GM18868 (cell line): Measurements from ENCODE around the gene DNAH7.
"Not testable (repeated sequence)": the region's sequence is repeated elsewhere in the genome, so short reads cannot be mapped to it uniquely, and the experiment has no call there.

Experiments
- ATAC-seq: cut with Tn5 transposase; IDR thresholded peaks from one replicate; pipeline ENCODE4 v1.9.1; 2021; ENCODE audit warnings: mild to moderate bottlenecking, moderate library complexity; ENCODE audit not compliant: unreplicated experiment

Gene DNAH7

DNA sequence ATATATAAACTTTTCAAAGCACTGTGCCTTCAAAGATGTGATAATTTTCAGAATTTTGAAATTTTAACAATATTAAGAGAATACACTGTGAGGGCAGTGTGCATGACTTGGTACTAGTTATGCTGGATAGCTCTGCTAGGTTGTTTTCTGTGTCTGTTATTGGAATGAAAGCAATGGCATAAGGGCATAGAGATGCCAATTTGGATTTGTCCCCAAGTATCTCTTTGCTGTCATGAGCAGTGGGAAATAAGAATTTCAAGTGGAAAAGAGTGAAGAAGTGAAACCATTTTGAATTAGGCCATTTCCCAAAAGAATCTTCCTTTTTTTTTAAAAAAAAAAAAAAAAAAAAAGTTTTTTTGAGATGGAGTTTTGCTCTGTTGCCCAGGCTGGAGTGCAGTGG lies 334.8 kb downstream of the DNAH7 start:
- ATAC-seq: no peak

GRCh38 chr2:195732574-195732973 lies 336.1 kb downstream of the DNAH7 start:
- no peak for ATAC-seq

GRCh38 chr2:195730912-195731311 lies 337.7 kb downstream of the DNAH7 start:
- ATAC-seq: no peak

DNA sequence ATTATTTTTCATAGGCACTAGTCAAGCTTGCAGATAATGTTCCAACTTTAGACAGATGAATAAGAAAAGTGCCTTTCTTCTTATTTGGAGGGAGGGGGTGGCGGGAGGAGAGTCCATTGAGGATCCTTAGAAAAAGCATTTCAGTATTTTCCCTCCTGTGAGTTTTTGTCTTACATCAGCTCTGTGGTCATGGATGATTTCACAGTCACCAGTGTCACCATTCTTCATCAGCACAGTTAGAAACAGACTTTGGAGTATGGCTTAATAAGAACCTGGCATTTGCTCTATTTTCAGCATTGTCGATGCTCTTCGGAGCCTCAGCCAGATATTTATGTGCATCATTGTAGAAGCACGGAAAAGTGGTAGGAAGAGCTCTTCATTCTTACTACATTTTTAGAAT lies 341.5 kb downstream of the DNAH7 start:
- no peak for ATAC-seq

GRCh38 chr2:195722075-195722474 lies 346.6 kb downstream of the DNAH7 start:
- no peak for ATAC-seq

- no peak for ATAC-seq
Measured at GRCh38 chr2:195721042-195721441, 347.6 kb downstream of the DNAH7 start.

- no peak for ATAC-seq
Measured at GRCh38 chr2:195716466-195716865, 352.2 kb downstream of the DNAH7 start.

DNA sequence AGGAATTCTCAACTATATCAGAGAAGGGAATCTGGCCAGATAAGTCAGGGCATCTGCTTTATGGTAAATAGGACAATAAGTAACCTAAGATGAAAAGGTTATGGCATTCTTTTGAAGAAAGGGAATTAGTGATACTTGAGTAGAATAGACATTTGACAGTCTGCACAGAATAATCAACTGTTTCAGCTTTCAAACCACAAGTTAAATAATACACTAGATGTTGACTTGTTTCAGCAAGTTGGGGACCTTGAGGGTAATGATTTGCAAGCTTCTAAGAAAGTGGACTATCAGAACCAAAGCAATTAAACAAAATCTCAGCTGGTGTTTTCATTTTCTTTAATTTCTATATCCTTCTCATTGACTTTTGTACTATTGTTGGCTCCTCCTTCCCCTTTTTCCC lies 357.2 kb downstream of the DNAH7 start:
- no peak for ATAC-seq

DNA sequence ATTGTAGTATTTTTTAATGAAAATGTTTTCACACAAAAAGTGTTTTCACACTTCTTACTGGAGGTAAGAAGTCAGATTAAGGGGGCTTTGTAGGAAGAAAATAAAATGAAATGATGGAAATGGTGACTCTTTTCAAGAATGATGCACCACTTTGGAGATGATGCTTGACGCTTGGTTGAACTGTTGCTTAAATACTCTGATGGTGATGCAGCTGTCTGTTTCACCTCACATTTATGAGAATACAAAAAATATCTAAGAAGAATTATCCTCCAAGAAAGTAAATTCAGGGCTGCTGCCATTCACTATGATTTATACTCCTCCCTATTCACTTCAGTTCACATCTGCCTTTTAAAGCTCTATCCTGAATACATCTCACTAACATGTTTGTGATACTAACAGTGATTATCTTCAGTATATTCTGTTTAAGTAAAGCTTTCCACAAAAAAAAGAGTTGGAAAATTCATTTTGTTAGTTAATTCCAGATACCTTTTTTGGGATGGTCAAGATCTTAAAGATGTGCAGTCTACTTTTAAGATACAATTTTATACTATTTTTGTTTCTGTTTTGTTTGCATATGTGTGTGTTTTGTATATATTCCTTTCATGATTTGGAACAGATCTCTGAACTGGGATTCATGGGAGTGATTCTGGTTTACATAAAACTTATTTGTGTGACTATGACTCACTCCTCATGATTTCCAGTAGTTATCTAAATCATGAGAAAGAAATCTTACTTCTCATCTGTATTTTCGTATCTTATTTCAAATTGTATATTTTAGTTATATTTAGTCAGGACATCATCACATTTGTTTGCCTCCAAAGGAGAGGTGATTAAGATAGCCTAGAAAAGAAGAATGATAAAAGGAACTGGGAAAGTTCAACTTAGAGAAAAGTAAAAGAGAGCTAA lies 358.5 kb downstream of the DNAH7 start:
- no peak for ATAC-seq

DNA sequence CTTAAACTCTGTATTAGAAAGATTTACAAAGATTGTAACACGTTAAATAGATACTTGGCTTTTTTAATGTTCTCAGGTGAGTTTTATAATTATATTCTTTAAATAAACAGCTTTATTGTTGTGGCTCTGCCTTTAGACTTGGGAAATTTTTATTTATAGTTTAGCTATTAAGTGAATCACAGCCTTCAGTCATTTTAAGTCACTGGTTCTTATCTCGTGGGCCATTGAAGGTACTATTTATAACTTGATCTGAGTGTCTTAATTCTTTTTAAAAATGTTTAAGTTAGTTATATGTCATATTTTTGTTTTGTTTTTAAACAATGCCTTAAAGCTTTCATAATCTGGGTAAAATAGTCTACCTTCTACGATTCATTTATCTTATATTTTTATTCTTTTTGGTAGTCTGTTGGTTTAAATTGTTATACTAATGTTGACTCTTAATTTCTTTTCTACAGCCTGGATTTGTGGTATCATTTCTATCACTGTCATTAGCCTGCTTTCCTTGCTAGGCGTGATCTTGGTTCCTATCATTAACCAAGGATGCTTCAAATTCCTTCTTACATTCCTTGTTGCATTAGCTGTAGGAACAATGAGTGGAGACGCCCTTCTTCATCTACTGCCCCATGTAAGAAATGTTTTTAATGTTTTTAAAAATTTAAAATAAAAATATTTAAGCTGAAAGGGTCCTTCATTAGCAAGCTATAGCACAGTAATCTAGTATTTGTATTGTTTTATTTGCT lies 362.3 kb downstream of the DNAH7 start:
- no peak for ATAC-seq

DNA sequence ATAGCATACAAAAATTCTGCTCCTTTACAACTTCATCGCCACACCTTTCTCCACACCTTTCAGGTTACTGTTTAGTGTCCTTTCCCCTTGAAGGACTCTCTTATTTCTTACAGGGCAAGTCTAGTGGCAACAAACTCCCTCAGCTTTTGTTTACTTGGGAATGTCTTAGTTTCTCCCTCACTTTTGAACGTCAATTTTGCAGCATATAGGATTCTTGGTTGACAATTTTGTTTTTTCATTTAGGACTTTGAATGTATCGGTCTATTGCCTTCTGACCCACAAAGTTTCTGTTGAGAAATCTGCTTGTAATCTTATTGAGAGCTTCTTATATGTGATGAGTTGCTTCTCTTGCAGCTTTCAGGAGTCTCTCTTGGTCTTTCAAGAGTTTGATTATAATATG lies 368.2 kb downstream of the DNAH7 start:
- ATAC-seq: no peak

- peak; percentile 60 for ATAC-seq
Measured at GRCh38 chr2:195697681-195698220, 370.9 kb downstream of the DNAH7 start.

GRCh38 chr2:195696012-195696411 lies 372.6 kb downstream of the DNAH7 start:
- ATAC-seq: no peak

- ATAC-seq: no peak
Measured at GRCh38 chr2:195695002-195695631, 373.5 kb downstream of the DNAH7 start.

DNA sequence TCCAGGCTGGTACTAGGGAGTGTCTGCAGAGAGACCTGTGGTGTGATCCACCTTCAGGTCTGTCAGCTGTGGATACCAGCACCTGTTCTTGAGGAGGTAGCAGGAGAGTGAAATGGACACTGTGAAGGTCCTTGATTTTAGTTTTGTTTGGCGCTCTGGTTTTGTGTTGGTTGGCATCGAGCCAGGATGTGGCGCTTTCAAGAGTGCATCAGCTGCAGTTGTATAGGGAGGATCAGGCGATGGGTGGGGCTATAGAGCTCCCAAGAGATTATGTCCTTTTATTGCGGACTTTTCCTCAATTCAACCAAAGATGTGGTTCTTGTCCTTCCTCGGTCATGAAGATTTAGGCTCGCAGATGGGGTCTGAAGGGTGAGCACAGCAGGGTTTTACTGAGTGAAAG lies 374.1 kb downstream of the DNAH7 start:
- ATAC-seq: no peak

GRCh38 chr2:195692531-195692930 lies 376.1 kb downstream of the DNAH7 start:
- not testable (repeated sequence) for ATAC-seq
